Cardiac septum (tissue), 1 donor: ENCODE data around the gene PKN2. TPM values are rescaled to one million over a fixed set of nuclear protein-coding genes. Genes with fewer than 3 reads are reported as not detected.
"Not testable (repeated sequence)": the region's sequence is repeated elsewhere in the genome, so short reads cannot be mapped to it uniquely, and the experiment has no call there.

Experiments used
- DNase-seq: peaks from one replicate; pipeline ENCODE4 v3.0.0-alpha.2; 2020; ENCODE audit warnings: low spot score
- intact Hi-C: fragments of 100-400 bp; cut with DNase I; formaldehyde crosslinking; loops from one replicate; pipeline ENCODE4 v1.14.0; 2022
- total RNA-seq: library from RNA; stranded (reverse); fragmentation: NEBNext Ultra II Directional; extraction: Animal tissue kit (Norgen Biotek cat#: 25700); gene quantifications from one replicate; pipeline ENCODE4 v1.2.1, GENCODE V29; 2021
- donor health status: DM: no; HTN: no; CAD: no.

The PKN2 gene
- total RNA-seq, 1 donor from 2014 or later = 27.0 TPM

DNA sequence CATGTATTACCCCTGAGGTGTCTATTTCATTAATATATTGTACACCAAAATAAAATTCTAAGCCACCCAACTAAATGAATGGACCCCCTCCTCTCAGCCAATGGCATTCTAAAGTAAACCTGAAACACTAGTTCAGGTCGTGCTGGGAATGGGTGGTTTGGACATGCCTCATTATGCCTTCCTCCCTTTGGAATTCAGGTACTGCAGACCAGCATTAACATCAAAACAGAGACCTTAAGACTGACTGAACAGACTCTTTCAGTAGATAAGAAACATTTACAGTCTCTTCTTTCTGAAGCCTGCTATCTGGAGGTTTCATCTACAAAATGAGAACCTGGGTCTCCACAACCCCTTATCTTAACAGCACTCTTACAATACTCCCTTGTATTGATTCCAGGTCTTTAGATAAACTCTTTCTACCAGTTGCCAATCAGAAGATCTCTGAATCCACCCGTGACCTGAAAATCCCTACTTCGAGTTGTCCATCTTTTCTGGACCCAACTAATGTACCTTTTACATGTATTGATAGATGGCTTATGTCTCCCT, 93.6 kb downstream of the PKN2 start:
- intact Hi-C loops = no loop called here
- no peak for DNase-seq

- DNase-seq = no peak
- intact Hi-C loops = no loop called here
Observed at GRCh38 chr1:88779880-88780279, 95.8 kb downstream of the PKN2 start.

- intact Hi-C loops = no loop called here
- DNase-seq = no peak
Observed at GRCh38 chr1:88780485-88780884, 96.4 kb downstream of the PKN2 start.

GRCh38 chr1:88783145-88783544, 99.1 kb downstream of the PKN2 start:
- no peak for DNase-seq
- intact Hi-C loops = no loop called here

DNA sequence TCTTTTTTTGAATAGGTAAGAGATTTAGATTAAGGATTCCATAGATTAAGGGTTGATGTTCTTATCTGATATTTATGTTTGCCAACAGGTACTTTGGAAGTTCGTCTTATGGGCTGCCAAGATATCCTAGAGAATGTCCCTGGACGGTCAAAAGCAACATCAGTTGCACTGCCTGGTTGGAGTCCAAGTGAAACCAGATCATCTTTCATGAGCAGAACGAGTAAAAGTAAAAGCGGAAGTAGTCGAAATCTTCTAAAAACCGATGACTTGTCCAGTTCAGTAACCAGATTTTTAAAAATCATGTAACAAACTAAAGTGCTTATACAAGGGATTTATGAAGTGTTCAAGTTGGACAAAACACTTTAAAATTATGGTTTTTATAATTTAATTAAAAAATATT, 100.5 kb downstream of the PKN2 start:
- intact Hi-C loops = no loop called here
- DNase-seq = no peak

DNA sequence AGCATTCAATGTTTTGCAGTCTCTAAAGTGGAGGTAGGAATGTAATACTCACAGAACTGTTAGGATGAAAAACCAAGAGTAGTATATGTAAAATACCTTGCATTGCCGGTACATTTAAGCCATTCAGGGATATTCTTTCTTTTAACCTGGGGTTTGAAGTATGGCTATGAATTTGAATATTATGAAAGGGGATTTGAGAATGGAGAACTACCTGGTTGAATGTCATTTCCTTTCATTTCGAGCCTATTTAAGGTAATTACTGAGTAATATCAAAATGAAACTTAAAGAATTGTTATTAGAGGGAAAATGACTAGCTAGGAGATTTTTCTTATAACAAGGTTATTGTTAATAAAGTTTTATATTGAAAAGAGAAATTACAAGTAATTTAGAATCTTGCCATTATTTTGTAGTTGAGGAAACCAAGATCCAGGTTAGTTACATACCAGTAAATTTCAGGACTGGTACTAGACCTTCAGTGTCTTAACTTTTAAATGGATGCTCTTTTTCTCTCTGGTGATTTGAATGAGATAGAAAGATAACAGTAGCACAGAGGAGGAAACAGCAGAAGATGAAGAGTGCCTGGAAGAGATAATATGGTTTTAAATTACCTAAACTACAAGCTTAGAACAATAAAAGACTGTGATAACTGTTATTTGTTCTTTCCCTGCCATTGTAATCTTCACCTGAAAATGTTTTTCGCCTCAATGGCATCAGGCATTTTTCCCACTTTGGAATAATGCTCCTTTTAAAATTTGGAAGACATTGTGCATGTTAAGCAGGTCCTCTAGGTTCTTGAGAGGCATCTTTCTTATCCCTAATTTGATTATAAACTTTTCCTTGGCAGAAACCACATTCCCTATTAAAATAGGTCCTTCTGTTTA, 103.2 kb downstream of the PKN2 start:
- intact Hi-C loops = no loop called here
- DNase-seq = no peak

DNA sequence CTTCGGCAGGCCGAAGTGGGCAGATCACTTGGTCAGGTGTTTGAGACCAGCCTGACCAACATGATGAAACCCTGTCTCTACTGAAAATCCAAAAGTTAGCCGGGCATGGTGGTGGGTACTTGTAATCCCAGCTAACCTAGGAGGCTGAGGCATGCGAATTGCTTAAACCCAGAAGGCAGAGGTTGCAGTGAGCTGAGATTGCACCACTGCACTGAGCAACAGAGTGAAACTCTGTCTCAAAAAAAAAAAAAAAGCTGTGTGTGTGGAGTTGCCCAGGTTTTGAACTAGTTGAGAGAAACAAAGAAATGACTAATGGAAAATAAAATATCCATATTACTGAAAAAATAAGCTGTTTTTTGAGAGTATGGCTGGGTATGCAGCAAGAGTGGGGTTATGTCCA, 107.1 kb downstream of the PKN2 start:
- intact Hi-C loops = loop anchor here (10.0 kb wide), 1 partner anchor 136 kb away; no protein-coding TSS in a partner anchor
- no peak for DNase-seq

GRCh38 chr1:88799491-88799890, 115.4 kb downstream of the PKN2 start:
- intact Hi-C loops = loop anchor here (10.0 kb wide), 1 partner anchor 145 kb away; no protein-coding TSS in a partner anchor
- DNase-seq = no peak

DNA sequence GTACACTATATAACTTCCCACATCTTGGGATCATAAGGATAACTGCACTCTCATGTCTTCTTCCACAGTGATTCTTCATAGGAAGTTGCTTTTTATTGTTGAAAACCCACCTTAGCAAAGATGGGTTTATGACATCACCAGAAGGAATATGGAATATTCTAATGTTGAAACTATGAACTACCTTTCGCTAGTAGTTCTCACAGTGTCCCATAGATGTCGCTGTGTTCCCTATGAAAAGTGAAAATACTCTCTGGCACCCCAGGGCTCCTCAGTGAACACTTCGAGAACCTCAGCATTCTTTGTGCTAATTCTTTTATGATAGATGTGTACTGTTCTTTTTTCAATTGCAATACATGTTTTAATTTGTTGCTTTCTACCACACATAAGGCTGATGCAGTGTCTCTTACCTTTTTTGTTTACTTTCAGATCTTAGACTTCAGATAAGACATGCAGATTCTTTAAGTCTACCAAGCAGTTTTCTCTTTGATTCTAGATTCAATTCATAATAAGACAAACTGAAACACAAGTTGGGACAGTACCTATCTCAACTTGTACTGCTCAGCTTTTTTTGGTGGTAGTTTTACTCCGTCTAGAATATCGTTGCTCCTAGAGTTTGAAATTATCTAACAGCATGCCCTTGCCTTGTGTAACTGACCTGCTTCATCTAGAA, 116.4 kb downstream of the PKN2 start:
- intact Hi-C loops = no loop called here
- no peak for DNase-seq

- intact Hi-C loops = no loop called here
Observed at GRCh38 chr1:88801575-88802208, 117.6 kb downstream of the PKN2 start.

GRCh38 chr1:88802404-88802803, 118.3 kb downstream of the PKN2 start:
- intact Hi-C loops = no loop called here
- no peak for DNase-seq

More at GRCh38 chr1:88801575-88802208, 117.6 kb downstream of the PKN2 start:
- DNase-seq = no peak

DNA sequence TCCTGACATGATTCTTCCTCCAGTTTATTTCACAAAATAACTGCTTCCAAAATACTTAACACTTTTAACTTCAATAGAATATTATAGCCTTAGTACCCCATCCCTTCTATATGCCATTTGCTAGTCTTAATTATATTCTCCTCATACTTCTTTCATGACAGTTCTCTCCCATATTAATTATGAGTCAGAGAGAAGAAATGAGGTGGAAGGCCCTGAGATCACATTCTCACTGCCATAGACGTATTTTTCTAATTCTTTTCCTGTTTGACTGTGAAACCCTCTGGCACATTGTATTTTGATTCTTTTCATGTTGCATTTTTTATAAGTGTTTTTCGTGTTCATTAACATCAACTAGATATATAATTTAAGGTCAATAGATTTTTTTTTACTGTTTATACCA, 118.9 kb downstream of the PKN2 start:
- no peak for DNase-seq
- intact Hi-C loops = no loop called here

- intact Hi-C loops = no loop called here
- no peak for DNase-seq
Observed at GRCh38 chr1:88803444-88803843, 119.4 kb downstream of the PKN2 start.

DNA sequence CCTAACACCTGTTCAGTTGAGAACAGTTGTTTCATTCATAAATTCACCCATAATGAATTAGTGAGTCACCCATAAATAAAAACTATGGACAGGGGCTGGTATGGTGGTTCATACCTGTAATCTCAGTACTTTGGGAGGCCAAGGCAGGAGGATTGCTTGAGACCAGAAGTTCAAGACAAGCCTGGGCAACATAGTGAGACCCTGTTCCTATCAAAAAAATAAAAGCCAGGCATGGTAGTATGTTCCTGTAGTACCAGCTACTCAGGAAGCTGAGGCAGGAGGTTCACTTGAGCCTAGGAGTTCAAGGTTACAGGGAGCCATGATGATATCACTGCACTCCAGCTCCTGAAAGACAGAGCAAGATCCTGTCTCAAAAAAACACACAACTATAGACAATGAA, 128.3 kb downstream of the PKN2 start:
- intact Hi-C loops = no loop called here
- DNase-seq = no peak

- intact Hi-C loops = no loop called here
- DNase-seq = no peak
Observed at GRCh38 chr1:88813471-88813870, 129.4 kb downstream of the PKN2 start.

GRCh38 chr1:88819642-88820041, 135.6 kb downstream of the PKN2 start:
- DNase-seq, intact Hi-C loops: not testable (repeated sequence)

DNA sequence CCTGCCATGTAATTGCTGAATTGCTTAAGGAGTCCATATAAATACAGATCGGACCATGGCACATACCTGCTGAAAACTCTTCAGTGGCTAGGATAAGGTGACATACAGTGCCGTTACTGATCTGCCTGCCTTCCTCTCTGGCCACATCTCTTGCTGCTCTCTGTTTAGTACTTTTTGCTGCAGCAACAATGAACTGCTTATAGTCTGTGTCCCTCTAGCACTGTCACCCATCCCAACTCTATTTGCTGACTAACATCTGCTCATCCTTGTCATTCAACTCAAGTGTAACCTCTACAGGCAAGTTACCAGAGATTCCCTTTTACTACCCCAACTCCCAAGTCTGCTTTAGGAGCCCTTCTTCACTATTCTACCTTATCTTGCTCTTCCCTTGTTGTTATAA, 141.6 kb downstream of the PKN2 start:
- DNase-seq = no peak
- intact Hi-C loops = no loop called here

DNA sequence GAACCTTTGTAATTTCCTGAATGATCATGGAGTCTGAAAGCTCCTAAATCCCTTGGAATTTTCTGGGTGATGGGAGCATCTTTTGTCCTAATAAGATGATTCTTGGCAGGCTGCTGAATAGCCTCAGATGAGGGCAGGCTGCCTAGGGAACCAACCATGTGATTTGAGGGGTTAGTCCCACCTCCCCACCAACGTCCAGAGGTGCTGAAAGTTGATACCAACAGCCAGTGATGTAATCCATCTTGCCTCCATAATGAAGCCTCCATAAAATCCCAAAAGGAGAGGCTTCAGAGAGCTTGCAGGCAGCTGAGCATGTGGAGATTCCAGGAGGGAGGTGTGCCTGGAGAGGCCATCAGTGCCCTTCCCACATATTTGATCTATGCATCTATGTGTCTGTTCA, 163.6 kb downstream of the PKN2 start:
- intact Hi-C loops = no loop called here
- DNase-seq = no peak

GRCh38 chr1:88851303-88852063, 167.4 kb downstream of the PKN2 start:
- DNase-seq = no peak
- intact Hi-C loops = no loop called here
